T-helper 2 cell treated with Interferon-gamma antibody and Interleukin-4, amounts not matched to agents 5 μg/mL and 100 μg/mL, for 36 hours (primary cell): Measurements from ENCODE around the gene C11orf21.

ENCODE experiments used
- DNase-seq: peaks from one replicate; pipeline ENCODE4 v3.0.0; 2021; ENCODE audit warnings: low spot score
- H3K27ac Mint-ChIP-seq: one replicate; pipeline ENCODE4 v1.8.0; 2021; ENCODE audit warnings: mild to moderate bottlenecking, mixed read lengths
- H3K27me3 Mint-ChIP-seq: one replicate; pipeline ENCODE4 v1.8.0; 2021; ENCODE audit warnings: low read depth, mixed read lengths
- H3K36me3 Mint-ChIP-seq: one replicate; pipeline ENCODE4 v1.8.0; 2021; ENCODE audit warnings: low read depth, mixed read lengths
- H3K4me1 Mint-ChIP-seq: one replicate; pipeline ENCODE4 v1.8.0; 2021; ENCODE audit warnings: low read depth, mixed read lengths
- H3K4me3 Mint-ChIP-seq: one replicate; pipeline ENCODE4 v1.8.0; 2022; ENCODE audit warnings: mild to moderate bottlenecking, moderate library complexity, mixed read lengths
- H3K9me3 Mint-ChIP-seq: one replicate; pipeline ENCODE4 v1.8.0; 2021; ENCODE audit warnings: mixed read lengths

Gene C11orf21

DNA sequence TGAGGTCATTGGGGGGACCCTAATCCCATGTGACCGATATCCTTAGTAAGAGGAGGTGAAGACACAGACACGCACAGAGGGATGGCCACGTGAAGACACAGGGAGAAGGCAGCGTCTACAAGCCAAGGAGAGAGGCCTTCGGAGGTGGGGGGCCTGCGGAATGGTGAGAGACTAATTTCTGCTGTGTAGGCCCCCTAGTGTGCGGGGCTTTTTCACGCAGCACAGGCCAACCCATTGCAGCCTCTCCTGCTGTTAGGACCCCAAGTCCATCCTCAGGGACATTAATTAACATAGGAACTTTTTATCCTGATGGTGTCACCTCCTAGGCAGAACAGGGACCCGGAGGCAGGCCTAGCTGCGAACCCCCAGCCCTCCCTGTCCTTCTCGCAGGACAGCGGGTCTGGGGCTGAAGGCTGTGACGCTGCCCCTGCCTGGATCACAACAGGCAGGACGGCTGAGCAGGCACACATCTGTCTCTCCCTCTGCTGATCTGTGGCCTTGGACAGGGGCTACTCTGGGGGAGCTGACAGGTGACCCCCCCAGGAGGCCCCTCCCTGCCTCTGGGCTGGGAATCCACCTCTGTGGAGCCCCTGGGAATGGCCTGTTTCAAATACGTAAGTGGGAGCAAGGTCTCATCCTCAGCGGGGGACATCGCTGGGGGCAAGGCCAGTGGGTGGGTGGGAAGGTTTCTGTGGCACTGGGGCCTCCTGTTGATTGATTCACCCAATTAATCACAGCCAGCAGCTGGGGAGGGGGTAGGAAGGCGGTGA, 39.2 kb downstream of the C11orf21 start:
- Mint-ChIP-seq H3K4me1 (peaks cover 14% of the 10 kb centered on the region), H3K9me3 (no peaks in the 10 kb centered on the region), H3K4me3 (no peak overlapping the region), H3K27me3 (peaks cover 2% of the 10 kb centered on the region), H3K27ac (no peak overlapping the region), H3K36me3 (no peaks in the 10 kb centered on the region)
- no peak for DNase-seq

DNA sequence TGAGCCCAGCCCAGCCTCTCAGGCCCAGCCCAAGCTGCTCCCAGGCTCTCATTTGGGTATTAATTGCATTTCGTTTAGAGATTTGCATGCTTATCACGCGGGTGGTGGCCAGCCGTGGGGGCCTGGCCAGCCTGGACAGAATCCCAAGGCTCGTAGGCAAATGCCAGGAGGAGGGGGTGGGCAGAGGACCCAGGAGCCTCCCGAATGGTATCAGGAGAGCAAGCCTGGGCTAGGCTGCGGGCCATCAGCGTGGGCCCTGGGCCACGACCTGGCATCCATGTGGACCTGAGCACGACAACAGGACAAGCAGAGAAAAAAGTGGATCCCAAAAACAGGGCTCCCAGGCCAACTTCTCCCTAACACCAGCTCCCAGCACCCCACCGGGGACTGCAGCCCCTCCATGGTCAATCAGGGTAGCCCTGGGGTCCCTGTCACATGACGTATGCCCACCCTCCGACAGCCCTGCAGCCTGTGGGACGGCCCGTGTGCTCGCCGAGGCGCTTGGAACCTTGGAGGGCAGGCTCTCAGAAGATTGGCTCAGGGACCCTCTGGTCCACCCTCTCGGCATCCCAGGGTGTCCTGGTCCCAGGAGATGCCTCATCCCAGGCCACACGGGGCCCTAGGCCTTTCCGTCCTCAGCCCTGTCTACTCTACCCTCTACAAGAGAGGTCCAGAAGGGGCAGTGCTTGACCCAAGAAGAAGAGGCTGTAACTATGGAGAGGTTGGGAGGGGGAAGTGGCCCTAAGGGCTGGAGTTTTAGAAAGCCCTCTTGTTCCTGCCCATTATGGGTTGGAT, 40.1 kb downstream of the C11orf21 start:
- Mint-ChIP-seq H3K36me3 (no peaks in the 10 kb centered on the region), H3K4me3 (no peak overlapping the region), H3K9me3 (no peaks in the 10 kb centered on the region), H3K27ac (no peak overlapping the region), H3K27me3 (peaks cover 2% of the 10 kb centered on the region), H3K4me1 (peaks cover 14% of the 10 kb centered on the region)
- no peak for DNase-seq

DNA sequence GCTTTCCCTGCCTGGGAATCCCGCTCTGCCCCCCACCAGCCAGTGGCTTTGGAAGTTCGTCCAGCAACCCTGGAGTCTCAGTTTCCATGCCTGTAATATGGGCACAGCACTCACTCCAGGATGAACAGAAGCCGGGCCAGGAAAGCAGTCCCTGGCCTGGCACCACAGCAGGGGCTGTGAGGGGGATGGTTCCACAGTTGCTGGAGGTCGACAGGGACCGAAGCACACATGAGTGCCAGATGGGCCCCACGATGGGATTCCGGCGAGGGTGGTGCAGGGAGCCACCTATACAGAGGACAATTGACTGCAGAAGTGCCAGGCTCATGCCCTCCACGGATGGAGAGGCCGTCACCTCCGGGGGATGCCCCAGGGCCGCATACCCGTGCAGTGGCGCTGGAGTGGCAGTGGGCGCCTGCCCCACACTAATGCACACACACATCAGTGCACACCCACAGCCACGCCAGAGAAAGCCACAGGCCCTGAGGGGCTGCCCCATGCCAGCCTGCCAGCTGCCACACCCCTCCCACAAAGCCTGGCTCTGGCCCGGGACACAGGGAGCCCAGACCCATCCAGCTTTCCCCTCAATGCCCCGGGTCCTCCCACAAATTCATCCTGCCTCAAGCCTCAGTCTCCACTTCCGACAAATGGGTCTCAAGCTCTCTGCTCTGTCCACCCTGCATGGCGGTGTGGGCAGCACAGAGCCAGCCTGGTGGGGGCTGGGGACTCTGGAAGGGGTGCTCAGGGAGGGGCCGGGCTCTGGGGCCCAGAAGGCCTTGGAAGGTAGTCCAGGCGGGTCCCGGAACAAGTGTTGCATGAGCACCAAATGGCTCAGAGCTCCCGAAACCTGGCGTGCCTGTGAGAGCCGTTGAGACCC, 41.0 kb downstream of the C11orf21 start:
- H3K36me3 Mint-ChIP-seq, result no peaks in the 10 kb centered on the region
- H3K4me1 Mint-ChIP-seq, result peaks cover 6% of the 10 kb centered on the region
- no peaks in the 10 kb centered on the region for H3K9me3 Mint-ChIP-seq
- H3K27ac Mint-ChIP-seq, result no peak overlapping the region
- no peak overlapping the region for H3K4me3 Mint-ChIP-seq
- no peaks in the 10 kb centered on the region for H3K27me3 Mint-ChIP-seq
- DNase-seq, result no peak

DNA sequence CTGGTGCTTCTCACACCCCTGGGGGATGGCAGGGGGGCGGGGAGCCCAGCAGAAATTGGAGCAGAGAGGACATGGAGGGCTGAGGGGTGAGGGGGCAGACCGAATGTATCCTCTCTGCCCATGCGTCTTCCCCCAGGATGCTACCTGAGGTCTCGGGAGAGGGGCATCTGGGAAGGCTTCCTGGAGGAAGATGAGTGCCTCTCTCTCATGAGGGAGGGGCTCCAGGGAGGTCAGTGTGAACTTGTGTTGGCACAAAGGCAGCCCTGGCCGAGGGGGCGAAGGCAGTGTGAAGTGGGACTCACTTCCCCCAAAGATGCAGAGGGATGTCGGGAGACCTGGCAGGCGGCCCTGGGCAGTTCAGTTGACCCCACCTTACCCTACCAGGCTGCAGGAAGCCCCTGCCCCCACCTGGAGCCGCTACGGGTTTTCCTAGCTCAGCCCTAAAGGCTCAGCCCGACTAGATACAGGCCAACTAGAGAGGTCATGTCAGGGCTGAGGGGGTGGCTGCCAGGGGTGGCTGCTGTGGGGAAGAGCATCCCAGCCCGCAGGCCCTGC, 41.7 kb downstream of the C11orf21 start:
- Mint-ChIP-seq H3K36me3 (no peaks in the 10 kb centered on the region), H3K27me3 (no peaks in the 10 kb centered on the region), H3K27ac (no peak overlapping the region), H3K4me1 (no peaks in the 10 kb centered on the region), H3K4me3 (no peak overlapping the region), H3K9me3 (no peaks in the 10 kb centered on the region)
- no peak for DNase-seq

DNA sequence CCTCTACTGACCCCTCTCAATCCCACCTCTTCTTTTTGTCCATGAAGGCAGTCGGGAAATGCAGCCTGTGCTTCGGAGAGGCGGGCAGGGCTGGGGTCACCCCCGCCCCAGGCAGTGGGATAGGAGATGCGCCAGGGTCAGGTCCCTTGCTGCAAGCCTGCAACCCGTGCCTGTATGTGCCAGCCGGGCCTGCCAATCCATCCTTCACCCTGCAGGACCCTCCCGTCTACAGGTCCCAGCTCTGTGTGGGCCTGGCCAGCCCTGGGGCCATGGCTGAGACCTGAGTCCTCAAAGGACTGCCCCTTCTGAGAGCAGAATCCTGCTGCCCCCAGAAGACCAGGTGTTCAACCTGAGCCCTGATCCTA, 42.3 kb downstream of the C11orf21 start:
- Mint-ChIP-seq H3K4me1 (no peaks in the 10 kb centered on the region), H3K27me3 (no peaks in the 10 kb centered on the region), H3K27ac (no peak overlapping the region), H3K4me3 (no peak overlapping the region), H3K36me3 (no peaks in the 10 kb centered on the region), H3K9me3 (no peaks in the 10 kb centered on the region)
- no peak for DNase-seq

DNA sequence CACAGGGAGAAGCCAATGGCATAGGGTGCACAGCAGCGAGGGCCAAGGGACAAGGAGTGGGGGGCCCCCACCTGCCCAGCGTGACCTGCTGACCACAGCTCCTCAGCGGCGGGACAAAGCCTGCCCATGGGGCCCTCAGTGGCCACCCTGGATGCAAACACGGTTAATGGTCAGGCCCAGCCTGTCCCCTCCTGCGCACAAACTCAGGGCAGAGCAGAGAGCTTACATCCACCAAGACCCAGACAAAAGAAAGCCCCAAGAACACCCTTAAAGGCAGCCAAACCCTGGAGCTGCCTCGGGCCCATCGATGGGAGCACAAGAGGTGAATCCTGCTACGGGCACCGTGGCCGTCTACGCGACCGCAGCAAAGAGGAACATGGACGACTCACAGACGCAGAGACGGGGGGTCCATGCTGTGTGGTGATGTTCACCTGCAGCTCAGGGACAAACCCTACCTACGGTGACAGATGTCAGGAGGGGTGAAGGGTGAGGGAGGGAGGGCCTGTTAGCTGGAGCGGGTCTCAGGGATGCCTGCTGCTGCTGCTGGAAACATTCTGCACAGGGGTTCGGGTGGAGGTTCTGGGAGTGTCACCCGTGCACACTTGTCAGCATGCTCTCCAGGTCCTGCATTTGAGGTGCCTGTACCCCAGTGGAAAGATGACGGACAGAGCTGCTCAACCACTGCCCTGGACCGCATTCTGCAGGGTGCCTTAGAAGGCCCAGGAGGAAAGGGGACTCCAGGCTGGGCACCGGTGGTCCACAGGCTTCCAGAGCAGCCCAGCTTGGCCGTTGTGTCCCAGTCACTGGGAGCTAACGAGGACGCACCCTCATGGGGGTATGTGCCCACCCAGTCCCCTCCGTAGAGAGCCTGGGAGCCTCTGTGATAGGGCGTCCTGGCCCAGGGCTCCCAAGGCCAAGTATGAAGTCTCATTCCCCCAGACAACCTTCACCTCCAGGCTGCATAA, 42.9 kb downstream of the C11orf21 start:
- H3K4me1 Mint-ChIP-seq, result no peaks in the 10 kb centered on the region
- H3K27me3 Mint-ChIP-seq, result no peaks in the 10 kb centered on the region
- H3K36me3 Mint-ChIP-seq, result no peaks in the 10 kb centered on the region
- H3K27ac Mint-ChIP-seq, result no peak overlapping the region
- H3K9me3 Mint-ChIP-seq, result no peaks in the 10 kb centered on the region
- no peak for DNase-seq
- no peak overlapping the region for H3K4me3 Mint-ChIP-seq

DNA sequence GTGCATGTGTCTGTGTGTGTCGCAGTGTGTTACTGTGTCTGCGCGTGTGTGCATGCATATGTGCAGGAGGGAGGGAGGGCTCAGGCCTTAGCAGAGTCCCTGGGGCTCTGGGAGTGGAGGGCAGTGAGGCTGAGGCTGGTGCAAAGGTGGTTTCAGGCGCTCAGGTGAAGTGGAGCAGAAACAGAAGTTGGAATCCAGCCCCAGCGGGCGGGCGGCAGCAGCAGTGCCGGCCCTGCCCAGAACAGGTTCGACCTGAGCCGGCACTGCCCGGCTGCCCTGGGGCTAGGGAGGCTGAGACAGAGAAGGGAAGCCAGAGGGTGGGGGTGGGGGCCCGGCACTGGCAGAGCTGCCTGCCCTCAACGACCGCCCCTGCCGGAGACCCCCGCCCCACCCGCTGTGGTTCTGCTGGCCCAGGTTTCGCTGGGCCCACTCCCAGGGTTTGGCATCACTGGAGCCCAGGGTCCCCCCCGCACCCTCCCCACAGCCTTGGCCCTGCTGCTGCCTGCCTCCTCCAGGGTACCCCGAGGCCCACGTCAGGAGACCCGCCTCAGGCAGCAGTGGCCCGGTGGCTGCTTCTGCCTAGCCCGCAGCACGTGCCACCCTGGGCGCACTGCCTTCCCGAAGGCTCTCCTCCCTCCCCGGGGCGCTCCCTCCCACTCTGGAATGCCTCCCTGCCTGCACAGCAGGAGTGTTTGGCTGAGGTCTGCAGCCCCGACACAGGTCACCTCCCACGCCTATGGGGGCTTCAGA, 44.6 kb downstream of the C11orf21 start:
- H3K4me3 Mint-ChIP-seq, result no peak overlapping the region
- no peaks in the 10 kb centered on the region for H3K9me3 Mint-ChIP-seq
- no peak overlapping the region for H3K27ac Mint-ChIP-seq
- H3K36me3 Mint-ChIP-seq, result no peaks in the 10 kb centered on the region
- DNase-seq, result no peak
- H3K4me1 Mint-ChIP-seq, result no peaks in the 10 kb centered on the region
- peaks cover 5% of the 10 kb centered on the region for H3K27me3 Mint-ChIP-seq

DNA sequence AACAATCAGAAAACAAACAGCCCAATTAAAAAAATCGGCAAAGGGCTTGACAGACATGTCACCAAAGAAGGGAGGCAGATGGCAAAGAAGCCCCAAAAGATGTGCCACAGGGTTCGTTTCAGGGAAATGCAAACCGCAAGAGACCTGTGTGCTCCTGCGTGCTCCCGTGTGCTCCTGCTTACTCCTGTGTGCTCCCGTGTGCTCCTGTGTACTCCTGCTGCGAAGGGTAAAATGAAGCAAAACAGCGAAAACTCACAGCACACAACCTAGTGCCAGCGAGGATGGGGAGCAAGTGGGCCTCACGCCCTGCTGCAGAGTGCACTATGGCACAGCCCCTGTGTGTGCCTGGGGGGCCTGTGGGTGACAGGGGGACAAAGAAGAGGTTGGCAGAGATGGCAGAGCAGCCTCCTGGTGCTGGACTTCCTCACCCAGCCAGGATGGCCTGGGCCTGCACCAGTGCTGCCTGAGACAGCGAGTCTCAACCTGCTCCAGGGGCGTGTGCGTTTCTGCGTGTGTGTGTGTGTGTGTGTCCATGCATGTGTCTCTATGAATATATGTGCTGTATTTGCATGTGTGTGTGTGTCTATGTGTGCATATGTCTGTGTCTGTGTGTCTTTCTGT, 45.3 kb downstream of the C11orf21 start:
- H3K27me3 Mint-ChIP-seq, result peaks cover 5% of the 10 kb centered on the region
- no peak overlapping the region for H3K27ac Mint-ChIP-seq
- no peak for DNase-seq
- H3K4me1 Mint-ChIP-seq, result no peaks in the 10 kb centered on the region
- H3K4me3 Mint-ChIP-seq, result no peak overlapping the region
- no peaks in the 10 kb centered on the region for H3K36me3 Mint-ChIP-seq
- H3K9me3 Mint-ChIP-seq, result no peaks in the 10 kb centered on the region

DNA sequence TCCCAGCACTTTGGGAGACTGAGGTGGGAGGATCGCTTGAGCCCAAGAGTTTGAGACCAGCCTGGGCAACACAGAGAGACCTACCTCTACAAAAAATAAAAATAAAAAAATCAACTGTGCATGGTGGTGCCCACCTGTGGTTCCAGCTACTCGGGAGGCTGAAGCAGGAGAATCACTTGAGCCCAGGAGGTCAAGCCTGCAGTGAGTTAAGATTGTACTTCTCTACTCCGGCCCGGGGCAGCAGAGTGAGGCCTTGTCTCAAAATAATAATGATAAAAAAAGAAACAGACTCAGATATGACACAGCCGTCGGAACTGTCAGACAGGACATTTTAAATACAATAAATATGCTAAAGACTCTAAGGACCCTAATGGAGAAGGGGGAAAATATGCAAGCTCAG, 49.7 kb downstream of the C11orf21 start:
- Mint-ChIP-seq H3K4me1 (no peaks in the 10 kb centered on the region), H3K27ac (no peak overlapping the region), H3K27me3 (peaks cover 5% of the 10 kb centered on the region), H3K4me3 (no peak overlapping the region), H3K9me3 (no peaks in the 10 kb centered on the region), H3K36me3 (no peaks in the 10 kb centered on the region)
- DNase-seq, result no peak

DNA sequence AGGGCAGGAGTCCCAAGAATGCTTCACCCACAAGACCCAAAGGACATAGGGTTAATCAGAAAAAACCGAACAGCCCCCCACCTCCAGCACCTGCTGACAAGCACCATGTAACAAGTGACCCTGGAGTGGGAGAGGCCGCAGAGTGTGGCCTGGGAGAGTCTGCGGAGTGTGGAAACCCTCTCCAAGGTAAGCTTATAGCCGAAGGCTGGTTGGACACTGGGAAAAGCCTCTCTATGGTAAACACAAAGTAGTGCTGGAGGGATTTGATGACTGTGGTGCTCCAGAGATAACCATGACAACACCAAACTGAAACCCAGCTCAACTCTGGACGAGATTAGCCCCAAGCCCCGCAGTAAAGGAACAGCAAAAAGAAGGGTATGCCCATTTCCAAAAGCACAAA, 50.6 kb downstream of the C11orf21 start:
- Mint-ChIP-seq H3K27ac (no peak overlapping the region), H3K9me3 (no peaks in the 10 kb centered on the region)
- DNase-seq, result no peak

DNA sequence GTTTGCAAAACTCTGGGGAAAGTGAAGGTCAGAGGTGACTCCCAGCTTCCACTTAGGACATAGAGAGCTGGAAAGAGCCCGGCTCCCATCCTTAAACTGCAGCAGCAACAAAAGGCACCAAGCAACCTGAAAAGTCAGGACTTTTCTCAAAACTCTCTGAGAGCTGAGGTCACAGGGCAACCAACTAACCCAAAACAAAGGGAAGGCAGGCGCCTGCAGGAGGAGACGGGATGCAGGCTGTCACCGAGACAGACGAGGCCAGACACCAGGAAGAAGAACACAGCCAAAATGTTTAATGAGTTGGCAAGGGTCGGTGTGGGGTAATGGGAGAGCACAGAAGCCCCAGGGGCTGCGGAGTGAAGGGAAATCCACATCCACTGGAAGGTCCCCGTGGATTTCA, 51.2 kb downstream of the C11orf21 start:
- no peaks in the 10 kb centered on the region for H3K9me3 Mint-ChIP-seq
- H3K36me3 Mint-ChIP-seq, result no peaks in the 10 kb centered on the region
- peaks cover 5% of the 10 kb centered on the region for H3K27me3 Mint-ChIP-seq
- no peak for DNase-seq
- H3K4me1 Mint-ChIP-seq, result no peaks in the 10 kb centered on the region
- no peak overlapping the region for H3K4me3 Mint-ChIP-seq
- no peak overlapping the region for H3K27ac Mint-ChIP-seq

More for the DNA sequence above, 50.6 kb downstream of the C11orf21 start:
- H3K27me3 Mint-ChIP-seq, result peaks cover 5% of the 10 kb centered on the region
- no peaks in the 10 kb centered on the region for H3K36me3 Mint-ChIP-seq
- H3K4me1 Mint-ChIP-seq, result no peaks in the 10 kb centered on the region
- no peak overlapping the region for H3K4me3 Mint-ChIP-seq

DNA sequence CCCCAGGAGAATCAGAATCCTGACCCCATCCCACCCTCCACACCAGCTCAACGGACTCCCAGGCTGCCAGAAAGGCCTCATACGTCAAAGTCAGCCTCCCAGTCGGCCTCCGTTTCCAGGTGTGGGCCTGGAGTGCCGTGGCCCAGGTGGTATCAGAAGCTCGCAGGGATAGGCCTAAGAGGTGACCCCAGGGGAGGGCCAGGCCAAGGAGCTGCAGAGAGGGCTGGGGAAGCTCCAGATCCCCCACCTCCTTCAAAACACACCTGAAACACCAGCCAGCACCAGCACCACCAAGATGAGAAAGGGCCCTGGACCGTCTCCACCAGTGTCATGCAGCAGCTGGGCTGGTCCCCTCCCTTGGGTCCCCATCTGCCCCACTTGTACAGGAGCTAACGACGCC, 51.7 kb downstream of the C11orf21 start:
- H3K4me1 Mint-ChIP-seq, result no peaks in the 10 kb centered on the region
- peaks cover 5% of the 10 kb centered on the region for H3K27me3 Mint-ChIP-seq
- no peaks in the 10 kb centered on the region for H3K9me3 Mint-ChIP-seq
- DNase-seq, result no peak
- no peaks in the 10 kb centered on the region for H3K36me3 Mint-ChIP-seq
- H3K27ac Mint-ChIP-seq, result no peak overlapping the region
- no peak overlapping the region for H3K4me3 Mint-ChIP-seq
